Lower lobe of right lung (tissue), 2 donors: Measurements from ENCODE around the gene BAG3. TPM values are rescaled to one million over a fixed set of nuclear protein-coding genes. Genes with fewer than 3 reads are reported as not detected.

Source experiments
- ATAC-seq, 2 donors: fragments of 200-7000 bp; cut with Tn5 transposase; one replicate each; pipeline ENCODE4 v1.9.1; 2020 to 2022; ENCODE audit warnings: mild to moderate bottlenecking in 2 of 2, moderate library complexity in 2 of 2
- DNase-seq: peaks from one replicate; pipeline ENCODE4 v3.0.0-alpha.2; 2020
- H3K27ac ChIP-seq: fragments of 200-600 bp; one replicate; pipeline ENCODE4 v1.8.0; 2022
- H3K27me3 ChIP-seq: fragments of 200-600 bp; one replicate; pipeline ENCODE4 v1.8.0; 2022; ENCODE audit warnings: low read depth
- H3K36me3 ChIP-seq: fragments of 200-600 bp; one replicate; pipeline ENCODE4 v1.8.0; 2022; ENCODE audit warnings: mild to moderate bottlenecking
- H3K4me1 ChIP-seq: fragments of 200-600 bp; one replicate; pipeline ENCODE4 v1.8.0; 2022
- H3K4me3 ChIP-seq: fragments of 200-600 bp; one replicate; pipeline ENCODE4 v1.8.0; 2022; ENCODE audit warnings: mild to moderate bottlenecking
- H3K9me3 ChIP-seq: fragments of 200-600 bp; one replicate; pipeline ENCODE4 v1.8.0; 2022
- intact Hi-C: fragments of 100-400 bp; cut with DNase I; formaldehyde crosslinking; loops from one replicate; pipeline ENCODE4 v1.11.0; 2022
- total RNA-seq: library from RNA; stranded (reverse); fragmentation: NEBNext Ultra II Directional; extraction: Animal tissue kit (Norgen Biotek cat#: 25700); gene quantifications from one replicate; pipeline ENCODE4 v1.2.1, GENCODE V29; 2021
- TF ChIP-seq, protein P1 (sequence below): fragments of 200-600 bp; IDR thresholded peaks from one replicate; pipeline ENCODE4 v1.8.0; 2022; ENCODE audit warnings: antibody characterized with exemption, mild to moderate bottlenecking
- donor health status: DM: no; HTN: yes; CAD: no; lungs with severe emphysema.

Gene BAG3
- total RNA-seq, 1 donor from 2014 or later = 30.2 TPM

DNA sequence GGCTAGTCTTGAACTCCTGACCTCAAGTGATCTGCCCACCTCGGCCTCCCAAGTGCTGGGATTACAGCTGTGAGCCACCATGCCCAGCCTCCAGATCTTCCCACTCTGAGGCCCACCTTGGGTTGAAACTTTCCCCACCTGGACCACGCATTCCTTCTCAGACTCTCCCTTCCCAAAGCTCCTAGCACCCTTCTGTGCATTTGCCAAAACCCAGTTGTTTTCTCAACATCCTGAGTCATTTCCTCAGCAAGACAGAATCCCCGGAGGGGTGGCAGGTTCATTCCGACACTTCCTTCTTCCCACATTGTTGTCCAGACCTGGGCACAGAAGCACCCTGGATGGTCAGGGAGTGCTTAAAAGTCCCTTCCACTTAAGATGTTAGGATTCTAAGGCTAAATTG lies 28.9 kb downstream of the BAG3 start:
- Histone ChIP-seq H3K9me3 (no peaks in the 10 kb centered on the region), H3K4me3 (no peak overlapping the region), H3K27ac (peak overlapping the region; percentile 24), H3K36me3 (peaks cover 29% of the 10 kb centered on the region), H3K27me3 (no peaks in the 10 kb centered on the region), H3K4me1 (peaks cover 25% of the 10 kb centered on the region)
- TF ChIP-seq, protein P1, sequence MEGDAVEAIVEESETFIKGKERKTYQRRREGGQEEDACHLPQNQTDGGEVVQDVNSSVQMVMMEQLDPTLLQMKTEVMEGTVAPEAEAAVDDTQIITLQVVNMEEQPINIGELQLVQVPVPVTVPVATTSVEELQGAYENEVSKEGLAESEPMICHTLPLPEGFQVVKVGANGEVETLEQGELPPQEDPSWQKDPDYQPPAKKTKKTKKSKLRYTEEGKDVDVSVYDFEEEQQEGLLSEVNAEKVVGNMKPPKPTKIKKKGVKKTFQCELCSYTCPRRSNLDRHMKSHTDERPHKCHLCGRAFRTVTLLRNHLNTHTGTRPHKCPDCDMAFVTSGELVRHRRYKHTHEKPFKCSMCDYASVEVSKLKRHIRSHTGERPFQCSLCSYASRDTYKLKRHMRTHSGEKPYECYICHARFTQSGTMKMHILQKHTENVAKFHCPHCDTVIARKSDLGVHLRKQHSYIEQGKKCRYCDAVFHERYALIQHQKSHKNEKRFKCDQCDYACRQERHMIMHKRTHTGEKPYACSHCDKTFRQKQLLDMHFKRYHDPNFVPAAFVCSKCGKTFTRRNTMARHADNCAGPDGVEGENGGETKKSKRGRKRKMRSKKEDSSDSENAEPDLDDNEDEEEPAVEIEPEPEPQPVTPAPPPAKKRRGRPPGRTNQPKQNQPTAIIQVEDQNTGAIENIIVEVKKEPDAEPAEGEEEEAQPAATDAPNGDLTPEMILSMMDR = no peak
- intact Hi-C loops = no loop called here
- no peak for DNase-seq
- peak in 1 of 2 donors; percentile 31 for ATAC-seq

DNA sequence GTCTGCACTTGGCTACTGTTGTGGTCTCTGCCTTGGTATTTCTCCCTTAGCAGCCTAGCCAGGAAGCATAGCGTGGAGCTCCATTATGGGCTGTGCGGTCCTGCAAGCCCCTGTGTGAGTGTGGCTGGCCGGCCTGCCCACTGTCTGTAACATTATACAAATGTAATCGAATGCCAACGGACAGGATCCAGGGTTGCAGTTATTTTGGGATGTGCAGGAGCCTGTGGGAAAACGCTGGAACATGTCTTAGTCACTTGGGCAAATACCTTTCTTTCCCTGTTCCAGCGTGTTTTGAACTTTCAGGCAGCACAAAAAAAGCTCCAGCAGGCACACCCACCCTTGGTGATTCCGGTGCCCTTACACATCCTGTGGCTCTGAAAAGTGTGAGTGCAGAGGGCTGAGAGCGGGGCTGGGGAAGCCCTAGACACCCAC lies 29.5 kb downstream of the BAG3 start:
- no peaks in the 10 kb centered on the region for H3K9me3 ChIP-seq
- H3K4me3 ChIP-seq = no peak overlapping the region
- DNase-seq = no peak
- peaks cover 25% of the 10 kb centered on the region for H3K4me1 ChIP-seq
- H3K27me3 ChIP-seq = no peaks in the 10 kb centered on the region
- peak overlapping the region; percentile 24 for H3K27ac ChIP-seq
- H3K36me3 ChIP-seq = peaks cover 24% of the 10 kb centered on the region
- TF ChIP-seq, protein P1 = no peak
- intact Hi-C loops = no loop called here
- peak in 1 of 2 donors; percentile 34 for ATAC-seq

DNA sequence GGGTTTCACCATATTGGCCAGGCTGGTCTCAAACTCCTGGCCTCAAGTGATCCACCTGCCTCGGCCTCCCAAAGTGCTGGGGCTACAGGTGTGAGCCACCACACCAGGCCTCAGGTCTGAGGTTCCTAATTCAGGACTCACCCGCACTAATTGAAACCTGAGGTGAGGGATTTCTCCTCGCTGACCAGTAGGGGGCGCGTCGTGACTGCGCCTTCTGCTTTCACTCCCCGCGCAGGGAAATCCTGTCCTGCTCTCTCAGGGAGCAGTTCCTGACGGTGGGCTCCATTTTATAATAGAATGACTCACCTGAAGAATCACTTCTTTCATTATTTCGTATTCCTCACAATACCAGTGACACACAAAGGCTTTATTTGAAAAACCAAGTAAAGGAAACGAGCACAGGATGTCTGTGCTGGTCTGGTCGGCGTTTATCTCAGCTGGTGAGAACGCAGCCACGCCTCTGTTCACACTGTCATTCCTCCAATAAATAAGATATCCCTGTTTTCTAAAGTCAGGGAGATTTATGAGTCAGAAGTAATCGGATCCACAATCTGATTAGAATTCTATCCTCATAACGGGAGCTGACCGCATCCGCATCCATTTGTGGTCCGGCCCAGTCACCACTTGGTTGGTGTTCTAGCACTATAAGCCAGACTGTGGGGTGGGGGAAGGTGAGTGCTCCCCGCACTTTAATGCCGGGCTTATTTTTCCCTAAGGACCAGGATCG lies 35.4 kb downstream of the BAG3 start:
- peak; percentile 89 to 90 for ATAC-seq
- Histone ChIP-seq H3K27ac (peak overlapping the region; percentile 51), H3K36me3 (no peaks in the 10 kb centered on the region), H3K4me1 (peaks cover 3% of the 10 kb centered on the region), H3K27me3 (no peaks in the 10 kb centered on the region), H3K9me3 (no peaks in the 10 kb centered on the region), H3K4me3 (peak overlapping the region; percentile 36)
- DNase-seq = peak; percentile 84
- intact Hi-C loops = no loop called here
- TF ChIP-seq, protein P1 = peak; percentile 97

DNA sequence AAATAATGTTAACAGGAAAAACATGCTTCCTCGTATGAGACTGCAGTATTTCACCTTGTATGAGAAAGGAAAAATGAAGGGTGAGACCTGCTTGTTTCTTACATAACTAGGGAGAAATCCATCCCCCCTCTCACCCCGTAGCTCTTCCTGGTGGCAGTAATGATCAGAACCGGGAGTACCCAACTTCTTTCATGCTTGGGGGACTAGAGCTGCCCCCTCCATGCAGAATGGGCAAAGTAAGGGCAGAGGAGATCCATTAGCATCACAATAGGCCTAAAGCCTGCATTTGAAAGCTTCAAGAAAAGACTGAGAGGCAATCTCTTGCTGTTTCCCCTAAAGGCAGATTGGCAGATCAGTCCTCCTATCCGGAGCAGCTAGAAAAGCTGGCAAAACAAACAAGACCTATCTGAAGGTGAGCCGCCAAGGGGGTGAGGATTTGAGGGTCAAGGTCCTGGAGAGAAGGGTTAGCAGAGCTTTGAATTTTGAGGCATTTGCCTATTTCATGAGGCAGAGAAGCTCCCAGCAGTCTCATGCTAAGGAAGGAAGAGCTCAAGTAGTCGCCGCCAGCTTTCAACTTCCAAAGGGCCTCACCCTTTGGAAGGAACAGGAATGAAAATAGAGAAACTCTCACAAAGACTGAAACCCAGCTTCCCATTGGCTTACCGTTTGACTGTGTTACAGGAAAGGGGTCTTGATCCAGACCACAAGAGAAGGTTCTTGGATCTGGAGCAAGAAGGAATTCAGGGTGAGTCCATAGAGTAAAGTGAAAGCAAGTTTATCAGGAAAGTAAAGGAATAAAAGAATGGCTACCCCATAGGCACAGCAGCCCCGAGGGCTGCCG lies 36.2 kb downstream of the BAG3 start:
- Histone ChIP-seq H3K27ac (peak overlapping the region; percentile 51), H3K4me3 (peak overlapping the region; percentile 36), H3K9me3 (no peaks in the 10 kb centered on the region), H3K27me3 (no peaks in the 10 kb centered on the region), H3K4me1 (no peaks in the 10 kb centered on the region), H3K36me3 (no peaks in the 10 kb centered on the region)
- intact Hi-C loops = no loop called here
- DNase-seq (no peak), ATAC-seq (no peak)
- TF ChIP-seq, protein P1 = no peak

DNA sequence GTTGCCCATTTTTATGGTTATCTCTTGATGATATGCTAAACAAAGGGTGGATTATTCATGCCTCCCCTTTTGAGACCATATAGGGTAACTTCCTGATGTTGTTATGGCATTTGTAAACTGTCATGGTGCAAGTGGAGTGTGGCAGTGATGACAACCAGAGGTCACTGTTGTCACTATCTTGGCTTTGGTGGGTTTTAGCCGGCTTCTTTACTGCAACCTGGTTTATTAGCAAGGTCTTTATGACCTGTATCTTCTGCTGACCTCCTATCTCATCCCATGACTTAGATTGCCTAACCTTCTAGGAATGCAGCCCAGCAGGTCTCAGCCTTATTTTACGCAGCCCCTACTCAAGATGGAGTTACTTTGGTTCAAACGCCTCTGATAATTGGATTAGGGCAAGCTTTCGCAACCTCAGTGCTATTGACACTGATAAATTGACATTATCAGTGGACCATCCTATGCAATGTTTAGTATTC lies 36.9 kb downstream of the BAG3 start:
- Histone ChIP-seq H3K4me3 (no peak overlapping the region), H3K27ac (no peak overlapping the region)
- intact Hi-C loops = no loop called here

More for the DNA sequence above, 36.9 kb downstream of the BAG3 start:
- DNase-seq (no peak), ATAC-seq (no peak)
- TF ChIP-seq, protein P1 = no peak
- Histone ChIP-seq H3K9me3 (no peaks in the 10 kb centered on the region), H3K36me3 (no peaks in the 10 kb centered on the region), H3K4me1 (no peaks in the 10 kb centered on the region), H3K27me3 (no peaks in the 10 kb centered on the region)
